ENCODE results near the gene ZNF618.

Gene ZNF618

GRCh38 chr9:114000063-114000454, 124.0 kb downstream of the ZNF618 start:
- no peaks in the 10 kb centered on the region for H3K4me1 ChIP-seq (ENCODE audit: insufficient read depth, low read length)
- H3K27ac ChIP-seq (ENCODE audit: low read depth, low read length) = no peak overlapping the region

DNA sequence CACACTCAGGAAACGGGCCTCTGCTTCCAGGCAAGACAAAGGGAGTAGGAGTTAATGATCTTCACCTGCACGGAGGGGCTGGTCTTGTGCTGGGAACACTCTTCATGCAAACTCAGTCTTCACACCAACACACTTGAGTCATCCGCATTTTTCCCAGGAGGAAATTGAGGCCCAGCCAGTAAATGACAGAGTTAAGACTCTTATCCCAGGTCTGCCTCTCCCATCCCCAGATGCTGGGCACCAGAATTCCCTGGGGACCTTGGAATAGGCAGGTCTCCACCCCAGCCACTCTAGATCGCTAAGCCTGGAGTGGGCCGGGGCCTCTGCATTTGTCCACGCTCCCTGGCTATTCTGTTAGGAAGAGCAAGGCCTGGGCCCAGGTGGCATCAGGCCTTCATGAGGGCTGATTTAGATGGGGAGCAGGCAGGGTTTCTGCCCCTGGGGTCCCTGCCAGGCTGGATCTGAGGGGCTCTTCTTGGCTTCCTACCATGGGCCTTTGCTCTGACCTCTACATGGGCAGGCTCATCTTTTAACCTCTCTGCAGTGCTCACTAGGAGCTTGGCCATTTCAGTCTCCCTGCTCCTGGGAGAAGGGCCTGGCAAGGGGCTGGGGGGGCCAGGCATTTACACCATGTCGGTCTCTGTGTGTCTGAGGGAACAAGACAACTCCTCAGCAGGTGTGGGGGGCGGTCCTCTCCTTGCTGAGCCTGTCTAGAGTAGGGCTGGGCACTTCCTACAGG, 124.7 kb downstream of the ZNF618 start:
- Histone ChIP-seq H3K27ac (ENCODE audit: low read depth, low read length) (no peak overlapping the region), H3K9ac (ENCODE audit: low read length) (no peak overlapping the region), H3K36me3 (ENCODE audit: insufficient read depth, low read length) (peaks cover 3% of the 10 kb centered on the region), H3K27me3 (ENCODE audit: control insufficient read depth in 1 of 2, insufficient read depth in 2 of 2, low read length in 2 of 2) (no peaks in the 10 kb centered on the region), H3K9me3 (ENCODE audit: low read length) (no peaks in the 10 kb centered on the region), H3K4me1 (ENCODE audit: insufficient read depth, low read length) (no peaks in the 10 kb centered on the region), H3K4me3 (ENCODE audit: low read depth in 1 of 2, low read length in 2 of 2) (no peak overlapping the region)

More at GRCh38 chr9:114000063-114000454, 124.0 kb downstream of the ZNF618 start:
- Histone ChIP-seq H3K4me3 (ENCODE audit: low read depth in 1 of 2, low read length in 2 of 2) (no peak overlapping the region), H3K27me3 (ENCODE audit: control insufficient read depth in 1 of 2, insufficient read depth in 2 of 2, low read length in 2 of 2) (no peaks in the 10 kb centered on the region), H3K9me3 (ENCODE audit: low read length) (no peaks in the 10 kb centered on the region), H3K9ac (ENCODE audit: low read length) (no peak overlapping the region), H3K36me3 (ENCODE audit: insufficient read depth, low read length) (peaks cover 3% of the 10 kb centered on the region)

DNA sequence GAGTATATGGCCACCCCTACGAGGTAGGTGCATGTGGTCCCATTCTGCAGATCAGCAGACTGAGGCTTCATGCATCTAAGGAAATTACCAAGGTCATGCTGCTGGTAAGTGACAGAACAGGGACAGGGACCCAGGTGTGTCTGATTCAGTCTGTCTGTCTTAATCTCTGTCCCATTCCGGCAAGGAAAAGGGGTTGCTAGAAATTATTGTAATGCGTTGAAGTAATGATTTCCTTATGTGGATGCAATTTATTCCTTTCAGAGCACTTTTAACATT, 125.2 kb downstream of the ZNF618 start:
- Histone ChIP-seq H3K4me1 (ENCODE audit: insufficient read depth, low read length) (no peaks in the 10 kb centered on the region), H3K9ac (ENCODE audit: low read length) (no peak overlapping the region), H3K36me3 (ENCODE audit: insufficient read depth, low read length) (peaks cover 3% of the 10 kb centered on the region), H3K27me3 (ENCODE audit: control insufficient read depth in 1 of 2, insufficient read depth in 2 of 2, low read length in 2 of 2) (no peaks in the 10 kb centered on the region), H3K27ac (ENCODE audit: low read depth, low read length) (no peak overlapping the region), H3K4me3 (ENCODE audit: low read depth in 1 of 2, low read length in 2 of 2) (no peak overlapping the region), H3K9me3 (ENCODE audit: low read length) (no peaks in the 10 kb centered on the region)

DNA sequence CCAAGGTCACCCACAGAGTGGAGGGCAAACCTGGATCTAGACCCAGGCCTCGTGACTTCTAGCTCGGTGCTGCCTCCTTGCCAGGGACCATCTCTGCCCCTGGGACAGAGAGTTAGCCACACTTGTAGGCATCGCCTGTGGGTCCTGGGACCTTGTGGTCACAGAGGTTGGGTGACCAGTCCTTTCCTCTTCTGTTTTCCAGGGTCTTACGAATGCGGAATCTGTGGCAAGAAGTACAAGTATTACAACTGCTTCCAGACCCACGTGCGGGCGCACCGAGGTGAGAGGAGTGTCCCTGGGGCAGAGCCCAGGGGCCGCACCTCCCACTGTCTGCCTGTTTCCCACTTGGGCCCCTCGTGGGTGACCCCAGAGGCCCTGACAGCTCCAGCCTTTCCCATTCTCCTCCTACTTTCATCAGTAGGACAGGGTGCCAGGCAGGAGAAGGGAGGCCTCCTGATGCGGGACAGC, 125.7 kb downstream of the ZNF618 start:
- Histone ChIP-seq H3K27ac (ENCODE audit: low read depth, low read length) (no peak overlapping the region), H3K9me3 (ENCODE audit: low read length) (no peaks in the 10 kb centered on the region)

GRCh38 chr9:114002271-114002985, 126.3 kb downstream of the ZNF618 start:
- no peak overlapping the region for H3K9ac ChIP-seq (ENCODE audit: low read length)
- peaks cover 3% of the 10 kb centered on the region for H3K36me3 ChIP-seq (ENCODE audit: insufficient read depth, low read length)

More for the DNA sequence above, 125.7 kb downstream of the ZNF618 start:
- no peaks in the 10 kb centered on the region for H3K4me1 ChIP-seq (ENCODE audit: insufficient read depth, low read length)
- H3K9ac ChIP-seq (ENCODE audit: low read length) = no peak overlapping the region
- H3K27me3 ChIP-seq (ENCODE audit: control insufficient read depth in 1 of 2, insufficient read depth in 2 of 2, low read length in 2 of 2) = no peaks in the 10 kb centered on the region
- H3K36me3 ChIP-seq (ENCODE audit: insufficient read depth, low read length) = peaks cover 3% of the 10 kb centered on the region
- H3K4me3 ChIP-seq (ENCODE audit: low read depth in 1 of 2, low read length in 2 of 2) = no peak overlapping the region

DNA sequence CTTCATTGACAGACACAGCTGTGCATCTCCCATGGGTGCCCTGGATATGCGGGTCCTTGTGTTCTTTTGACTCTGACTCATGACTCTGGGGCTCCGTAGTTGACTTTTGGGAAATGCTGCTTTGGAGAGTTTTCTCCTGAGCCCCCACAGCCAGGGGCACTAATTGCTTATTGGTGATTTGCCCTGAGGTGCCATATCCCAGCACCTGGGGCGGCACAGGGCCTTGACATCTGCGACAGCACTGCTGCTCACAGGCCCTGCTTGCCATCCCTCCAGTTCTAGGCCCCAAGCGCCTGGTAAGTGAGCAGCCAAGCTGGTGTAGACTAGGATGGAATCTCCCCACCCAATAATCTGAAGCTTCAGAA, 126.9 kb downstream of the ZNF618 start:
- no peaks in the 10 kb centered on the region for H3K4me1 ChIP-seq (ENCODE audit: insufficient read depth, low read length)
- peaks cover 3% of the 10 kb centered on the region for H3K36me3 ChIP-seq (ENCODE audit: insufficient read depth, low read length)
- H3K27me3 ChIP-seq (ENCODE audit: control insufficient read depth in 1 of 2, insufficient read depth in 2 of 2, low read length in 2 of 2) = no peaks in the 10 kb centered on the region
- H3K9ac ChIP-seq (ENCODE audit: low read length) = no peak overlapping the region
- H3K9me3 ChIP-seq (ENCODE audit: low read length) = no peaks in the 10 kb centered on the region
- no peak overlapping the region for H3K4me3 ChIP-seq (ENCODE audit: low read depth in 1 of 2, low read length in 2 of 2)
- H3K27ac ChIP-seq (ENCODE audit: low read depth, low read length) = no peak overlapping the region

More at GRCh38 chr9:114002271-114002985, 126.3 kb downstream of the ZNF618 start:
- Histone ChIP-seq H3K4me1 (ENCODE audit: insufficient read depth, low read length) (no peaks in the 10 kb centered on the region), H3K9me3 (ENCODE audit: low read length) (no peaks in the 10 kb centered on the region), H3K27me3 (ENCODE audit: control insufficient read depth in 1 of 2, insufficient read depth in 2 of 2, low read length in 2 of 2) (no peaks in the 10 kb centered on the region), H3K4me3 (ENCODE audit: low read depth in 1 of 2, low read length in 2 of 2) (no peak overlapping the region), H3K27ac (ENCODE audit: low read depth, low read length) (no peak overlapping the region)

GRCh38 chr9:114003351-114003750, 127.2 kb downstream of the ZNF618 start:
- Histone ChIP-seq H3K4me1 (ENCODE audit: insufficient read depth, low read length) (no peaks in the 10 kb centered on the region), H3K4me3 (ENCODE audit: low read depth in 1 of 2, low read length in 2 of 2) (no peak overlapping the region), H3K27ac (ENCODE audit: low read depth, low read length) (no peak overlapping the region), H3K9me3 (ENCODE audit: low read length) (no peaks in the 10 kb centered on the region), H3K27me3 (ENCODE audit: control insufficient read depth in 1 of 2, insufficient read depth in 2 of 2, low read length in 2 of 2) (no peaks in the 10 kb centered on the region), H3K9ac (ENCODE audit: low read length) (no peak overlapping the region), H3K36me3 (ENCODE audit: insufficient read depth, low read length) (peaks cover 3% of the 10 kb centered on the region)

DNA sequence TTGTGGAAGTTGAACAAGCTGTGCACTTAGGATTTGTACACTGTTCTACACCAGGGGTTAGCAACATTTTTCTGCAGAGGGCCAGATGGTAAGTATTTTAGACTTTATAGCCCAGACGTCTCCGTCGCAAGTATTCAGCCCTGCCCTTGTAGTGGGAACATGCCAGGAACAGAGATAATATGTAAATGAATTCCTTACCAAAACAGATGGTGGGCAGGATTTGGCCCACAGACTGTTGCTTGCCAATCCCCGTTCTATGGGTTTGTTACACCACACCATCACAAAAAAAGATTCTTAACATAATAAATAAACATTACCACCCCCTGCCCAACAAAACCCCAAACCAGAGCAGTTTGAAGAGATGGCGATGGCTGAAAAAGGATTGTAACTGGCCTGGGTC, 127.6 kb downstream of the ZNF618 start:
- Histone ChIP-seq H3K27me3 (ENCODE audit: control insufficient read depth in 1 of 2, insufficient read depth in 2 of 2, low read length in 2 of 2) (no peaks in the 10 kb centered on the region), H3K4me3 (ENCODE audit: low read depth in 1 of 2, low read length in 2 of 2) (no peak overlapping the region), H3K9me3 (ENCODE audit: low read length) (no peaks in the 10 kb centered on the region), H3K9ac (ENCODE audit: low read length) (no peak overlapping the region), H3K36me3 (ENCODE audit: insufficient read depth, low read length) (peaks cover 3% of the 10 kb centered on the region), H3K4me1 (ENCODE audit: insufficient read depth, low read length) (no peaks in the 10 kb centered on the region), H3K27ac (ENCODE audit: low read depth, low read length) (no peak overlapping the region)

DNA sequence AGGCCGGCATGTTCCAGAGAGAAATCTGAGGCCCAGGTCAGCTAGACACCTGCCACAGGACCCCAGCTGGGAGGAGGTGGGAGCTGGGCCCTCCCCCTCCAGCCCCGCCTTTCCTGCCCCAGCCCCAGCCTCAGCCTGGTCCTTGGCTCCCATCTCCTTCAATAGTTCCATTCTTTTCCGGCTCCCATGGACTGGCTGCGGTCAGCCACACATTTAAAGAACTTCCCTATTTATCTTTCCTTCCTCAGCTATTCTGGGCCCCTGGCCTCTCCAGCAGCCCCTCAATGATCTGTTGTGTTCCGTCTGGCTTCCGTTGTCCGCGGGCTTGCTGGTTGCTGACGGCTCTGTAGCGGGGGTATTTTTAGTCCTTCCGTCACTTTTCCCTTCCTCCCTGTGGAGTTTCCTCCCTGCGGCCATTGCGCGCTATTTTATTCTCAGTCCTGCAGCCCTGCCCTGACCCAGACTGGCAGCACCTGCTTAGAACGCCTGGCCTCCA, 128.2 kb downstream of the ZNF618 start:
- H3K4me1 ChIP-seq (ENCODE audit: insufficient read depth, low read length) = no peaks in the 10 kb centered on the region
- H3K27ac ChIP-seq (ENCODE audit: low read depth, low read length) = no peak overlapping the region
- peaks cover 3% of the 10 kb centered on the region for H3K36me3 ChIP-seq (ENCODE audit: insufficient read depth, low read length)
- H3K4me3 ChIP-seq (ENCODE audit: low read depth in 1 of 2, low read length in 2 of 2) = no peak overlapping the region
- no peaks in the 10 kb centered on the region for H3K9me3 ChIP-seq (ENCODE audit: low read length)
- H3K27me3 ChIP-seq (ENCODE audit: control insufficient read depth in 1 of 2, insufficient read depth in 2 of 2, low read length in 2 of 2) = no peaks in the 10 kb centered on the region
- no peak overlapping the region for H3K9ac ChIP-seq (ENCODE audit: low read length)

DNA sequence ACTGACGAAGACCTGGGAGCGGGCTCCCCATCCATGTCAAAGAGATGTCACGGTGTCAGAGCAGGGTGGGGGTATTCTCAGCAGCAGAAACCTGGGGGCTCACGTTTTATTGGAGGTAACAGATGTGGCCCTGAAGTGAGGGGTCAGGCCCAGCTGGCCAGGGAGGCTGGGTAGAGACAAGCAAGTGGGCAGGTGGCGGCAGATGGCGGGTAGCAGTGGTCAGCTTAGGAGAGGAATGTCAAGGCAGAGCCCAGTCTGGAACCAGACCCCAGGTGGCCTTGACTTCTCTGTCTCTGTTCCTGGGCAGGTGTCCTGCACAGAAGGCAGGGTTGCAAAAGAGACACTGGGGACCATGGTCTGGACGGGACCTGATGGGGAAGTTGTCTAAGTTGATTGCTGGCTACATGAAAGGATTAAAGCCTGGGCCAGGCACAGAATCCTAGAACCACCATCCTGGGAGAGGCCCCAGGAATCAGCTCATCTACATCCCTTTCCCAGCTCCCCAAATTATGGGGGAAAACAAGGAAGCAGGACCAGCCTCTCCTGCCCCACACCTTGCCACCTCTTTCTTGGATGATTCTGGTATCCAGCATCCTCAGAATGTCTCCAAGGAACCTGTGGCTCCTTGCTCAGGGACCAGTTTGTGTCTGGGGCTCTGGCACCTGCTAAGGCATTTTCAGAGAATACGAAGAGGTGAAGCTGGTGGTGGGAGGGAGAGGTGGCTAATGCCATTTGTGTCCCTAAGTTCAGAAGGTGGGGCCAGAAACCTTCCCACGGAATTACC, 129.5 kb downstream of the ZNF618 start:
- H3K4me1 ChIP-seq (ENCODE audit: insufficient read depth, low read length) = no peaks in the 10 kb centered on the region
- H3K9ac ChIP-seq (ENCODE audit: low read length) = no peak overlapping the region
- H3K27ac ChIP-seq (ENCODE audit: low read depth, low read length) = no peak overlapping the region
- H3K36me3 ChIP-seq (ENCODE audit: insufficient read depth, low read length) = peaks cover 3% of the 10 kb centered on the region
- H3K9me3 ChIP-seq (ENCODE audit: low read length) = no peaks in the 10 kb centered on the region
- H3K4me3 ChIP-seq (ENCODE audit: low read depth in 1 of 2, low read length in 2 of 2) = no peak overlapping the region
- H3K27me3 ChIP-seq (ENCODE audit: control insufficient read depth in 1 of 2, insufficient read depth in 2 of 2, low read length in 2 of 2) = no peaks in the 10 kb centered on the region

- Histone ChIP-seq H3K4me1 (ENCODE audit: insufficient read depth, low read length) (no peaks in the 10 kb centered on the region), H3K9me3 (ENCODE audit: low read length) (no peaks in the 10 kb centered on the region), H3K27ac (ENCODE audit: low read depth, low read length) (no peak overlapping the region), H3K36me3 (ENCODE audit: insufficient read depth, low read length) (peaks cover 3% of the 10 kb centered on the region), H3K9ac (ENCODE audit: low read length) (no peak overlapping the region), H3K27me3 (ENCODE audit: control insufficient read depth in 1 of 2, insufficient read depth in 2 of 2, low read length in 2 of 2) (no peaks in the 10 kb centered on the region), H3K4me3 (ENCODE audit: low read depth in 1 of 2, low read length in 2 of 2) (no peak overlapping the region)
Observed at GRCh38 chr9:114006155-114006550, 130.0 kb downstream of the ZNF618 start.
